CD4-positive, alpha-beta T cell treated with Interleukin-6 at 100 ng/mL for 8 hours (primary cell): ENCODE measurements around the gene CPNE8.

Experiments used
- DNase-seq: peaks from one replicate; pipeline ENCODE4 v3.0.0-alpha.2; 2020; ENCODE audit warnings: mixed read lengths, low spot score

CPNE8 gene

DNA sequence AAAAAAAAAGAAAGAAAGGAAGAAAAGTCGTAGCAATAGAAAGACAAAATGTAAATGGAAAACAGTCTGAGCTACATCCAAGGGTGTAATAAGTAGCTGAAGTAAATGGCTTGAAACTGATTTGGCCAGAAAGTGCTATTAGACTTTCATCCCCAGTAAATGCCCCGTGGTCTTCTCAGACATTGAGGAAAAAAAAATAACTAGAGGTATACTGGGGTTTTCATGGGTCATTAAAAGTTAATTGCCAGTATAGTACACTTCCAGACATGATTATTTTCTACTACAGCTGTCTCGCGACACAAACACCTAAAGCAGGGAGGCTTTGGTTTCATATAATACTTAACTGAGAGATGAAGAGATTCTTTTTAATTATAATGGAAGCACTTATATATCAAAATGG lies 271.9 kb downstream of the CPNE8 start:
- no peak for DNase-seq

- DNase-seq: no peak
These were observed 276.3 kb downstream of the CPNE8 start for GRCh38 chr12:38629064-38629463.

DNA sequence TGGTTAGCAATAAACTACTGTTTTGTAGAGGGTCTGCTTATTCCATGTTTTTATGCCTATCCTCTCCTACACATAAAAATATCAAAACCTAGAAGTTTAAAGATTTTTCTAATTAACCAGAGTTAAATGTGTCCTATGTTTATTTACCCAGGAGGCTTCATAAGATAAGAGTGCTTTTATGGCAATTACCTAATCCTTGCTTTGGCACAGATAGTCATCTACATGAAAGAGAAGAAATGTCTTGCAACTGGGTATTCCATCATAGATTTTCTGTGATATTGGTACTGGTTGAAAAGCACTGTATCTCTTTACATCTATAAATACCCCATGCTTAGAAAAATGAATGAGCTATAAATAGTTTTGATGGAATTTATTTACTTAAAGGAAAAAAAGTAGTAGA lies 277.1 kb downstream of the CPNE8 start:
- DNase-seq: no peak

GRCh38 chr12:38625306-38625705 lies 280.1 kb downstream of the CPNE8 start:
- DNase-seq: no peak

GRCh38 chr12:38614171-38614570 lies 291.2 kb downstream of the CPNE8 start:
- DNase-seq: no peak

- no peak for DNase-seq
These were observed 294.5 kb downstream of the CPNE8 start for GRCh38 chr12:38610808-38611350.

- no peak for DNase-seq
These were observed 298.1 kb downstream of the CPNE8 start for GRCh38 chr12:38607295-38607694.
